ENCODE data around the gene COL8A2. TPM values are rescaled to one million over a fixed set of nuclear protein-coding genes. Genes with fewer than 3 reads are reported as not detected.

COL8A2 gene
- total and polyA plus RNA-seq, 2 of the 4 experiments (the other 2 are of a cell fraction) = 0.54 to 1.1 TPM

DNA sequence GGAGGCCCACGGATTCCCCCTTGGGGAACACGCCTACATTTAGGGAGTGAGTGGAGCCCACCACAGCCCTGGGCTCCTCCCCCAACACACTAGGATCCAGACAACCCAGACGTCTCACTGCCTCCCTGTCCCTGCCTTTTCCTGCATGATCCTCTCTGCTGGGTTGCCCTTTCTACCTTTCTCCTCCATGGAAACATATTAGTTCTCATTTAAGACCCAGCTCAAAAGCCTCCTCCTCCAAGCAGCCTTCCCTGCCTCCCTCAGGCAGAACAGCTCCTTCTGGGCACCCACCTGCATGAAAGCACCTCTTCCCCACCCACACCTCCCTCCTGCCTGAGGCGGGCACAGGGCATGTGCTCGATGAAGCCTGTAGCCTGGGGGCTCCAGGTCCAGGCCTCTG is 10.7 kb downstream of the COL8A2 start:
- Histone ChIP-seq H3K79me1 (ENCODE audit: low read depth in 1 of 2, low read length in 2 of 2) (no peaks in the 10 kb centered on the region), H3K23ac (ENCODE audit: low read depth, low read length) (no peak overlapping the region), H4K20me1 (ENCODE audit: insufficient read depth, low read length) (no peaks in the 10 kb centered on the region; the same call in 1 of the 2 replicates), H4K8ac (ENCODE audit: low read depth in 2 of 2, low read length in 2 of 2) (no peak overlapping the region), H3K4ac (ENCODE audit: low read depth, low read length) (peak overlapping the region; percentile 26; the same call in 1 of the 2 replicates), H2BK120ac (ENCODE audit: low read depth, low read length) (no peak overlapping the region), H2AK9ac (replicated peaks; ENCODE audit: low read depth, low read length, poor library complexity) (peak overlapping the region; percentile 7), H3K56ac (ENCODE audit: extremely low read depth, insufficient read depth, low read length) (no peak overlapping the region), H2BK5ac (ENCODE audit: low read depth, low read length, poor library complexity, severe bottlenecking) (no peak overlapping the region), H3K4me2 (ENCODE audit: low read depth, low read length) (no peak overlapping the region), H3K9ac (ENCODE audit: low read depth, low read length) (no peak overlapping the region), H3K27me3 (ENCODE audit: control insufficient read depth, insufficient read depth, low read length) (no peaks in the 10 kb centered on the region), H3K14ac (replicated peaks; ENCODE audit: low read depth, low read length) (no peak overlapping the region), H3K18ac (ENCODE audit: low read depth, low read length) (no peak overlapping the region), H3K9me1 (ENCODE audit: insufficient read depth, low read length) (peaks cover 7% of the 10 kb centered on the region; the same call in 1 of the 2 replicates), H3K4me1 (ENCODE audit: control insufficient read depth, insufficient read depth, low read length) (peaks cover 8% of the 10 kb centered on the region), H2AK5ac (ENCODE audit: low read depth, low read length) (peak overlapping the region; percentile 12; the same call in 1 of the 2 replicates), H3K27ac (ENCODE audit: insufficient read depth, low read length) (no peak overlapping the region), H3K9me3 (ENCODE audit: control insufficient read depth, insufficient read depth, low read length) (no peaks in the 10 kb centered on the region), H4K91ac (ENCODE audit: insufficient read depth, low read depth, low read length) (no peak overlapping the region), H2AFZ (replicated peaks; ENCODE audit: low read length, poor library complexity) (peak overlapping the region; percentile 86), H4K5ac (ENCODE audit: low read depth, low read length) (no peak overlapping the region), H2BK20ac (ENCODE audit: low read depth, low read length) (0 out of 2 replicates have a peak overlapping the region, but pooled peaks have one; percentile 17), H2BK15ac (ENCODE audit: low read depth, low read length) (no peak overlapping the region), H3K4me3 (ENCODE audit: insufficient read depth, low read depth, low read length) (no peak overlapping the region), H3K36me3 (ENCODE audit: control insufficient read depth, insufficient read depth, low read length) (no peaks in the 10 kb centered on the region)
- WGBS, 2 experiments (ENCODE audit: extremely low coverage in 2 of 2, insufficient read length in 1 of 2) = 85% methylated on average over 2 of the region's 5 CpGs; no CpG with 5 or more reads in 1 of the 2 experiments
- no TSS peak for BruUV-seq (replicated peaks)
- DNase-seq (no peak), ATAC-seq (ENCODE audit: low read depth) (no peak)
- dilution Hi-C loops (cut with HindIII; ENCODE audit: low sequenced_read_pairs, unreplicated experiment) = no loop called here
- in situ Hi-C loops (cut with MboI; ENCODE audit: low sequenced_read_pairs) = loop anchor here (25.0 kb wide), 1 partner anchor 298 kb away; no protein-coding TSS in a partner anchor
- intact Hi-C loops (cut with micrococcal nuclease) = no loop called here
- ChIA-PET CTCF (interaction anchor here (0.7 kb wide), 1 partner anchor 14 kb away, joined by 7 read pairs; no protein-coding TSS in a partner anchor), POLR2A (ENCODE audit: unreplicated experiment) (no interaction called here)
- no peak for TF ChIP-seq CEBPB (IDR thresholded peaks at IDR 0.05; ENCODE audit: low read depth, low read length)
- TF ChIP-seq RCOR1 (IDR thresholded peaks at IDR 0.05; ENCODE audit: insufficient replicate concordance, low read length) = no peak
- TF ChIP-seq CHD1 (IDR thresholded peaks at IDR 0.05; ENCODE audit: low read depth, low read length) = no peak
- no peak for TF ChIP-seq RAD21 (IDR thresholded peaks at IDR 0.05; ENCODE audit: low read length)
- TF ChIP-seq SMC3 (IDR thresholded peaks at IDR 0.05; ENCODE audit: low read depth, low read length) = no peak
- no peak for TF ChIP-seq MAZ (IDR thresholded peaks at IDR 0.05; ENCODE audit: borderline replicate concordance, low read depth, low read length)
- no peak for TF ChIP-seq MAFK (IDR thresholded peaks at IDR 0.05; ENCODE audit: low read depth, low read length)
- no peak for TF ChIP-seq MXI1 (IDR thresholded peaks at IDR 0.05; ENCODE audit: borderline replicate concordance, low read depth, low read length)
- no peak for TF ChIP-seq POLR2A (IDR thresholded peaks at IDR 0.05; ENCODE audit: low read depth, low read length)
- TF ChIP-seq, protein P1, sequence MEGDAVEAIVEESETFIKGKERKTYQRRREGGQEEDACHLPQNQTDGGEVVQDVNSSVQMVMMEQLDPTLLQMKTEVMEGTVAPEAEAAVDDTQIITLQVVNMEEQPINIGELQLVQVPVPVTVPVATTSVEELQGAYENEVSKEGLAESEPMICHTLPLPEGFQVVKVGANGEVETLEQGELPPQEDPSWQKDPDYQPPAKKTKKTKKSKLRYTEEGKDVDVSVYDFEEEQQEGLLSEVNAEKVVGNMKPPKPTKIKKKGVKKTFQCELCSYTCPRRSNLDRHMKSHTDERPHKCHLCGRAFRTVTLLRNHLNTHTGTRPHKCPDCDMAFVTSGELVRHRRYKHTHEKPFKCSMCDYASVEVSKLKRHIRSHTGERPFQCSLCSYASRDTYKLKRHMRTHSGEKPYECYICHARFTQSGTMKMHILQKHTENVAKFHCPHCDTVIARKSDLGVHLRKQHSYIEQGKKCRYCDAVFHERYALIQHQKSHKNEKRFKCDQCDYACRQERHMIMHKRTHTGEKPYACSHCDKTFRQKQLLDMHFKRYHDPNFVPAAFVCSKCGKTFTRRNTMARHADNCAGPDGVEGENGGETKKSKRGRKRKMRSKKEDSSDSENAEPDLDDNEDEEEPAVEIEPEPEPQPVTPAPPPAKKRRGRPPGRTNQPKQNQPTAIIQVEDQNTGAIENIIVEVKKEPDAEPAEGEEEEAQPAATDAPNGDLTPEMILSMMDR (conservative IDR thresholded peaks at IDR 0.05; ENCODE audit: low read depth, low read length) = no peak
- TF ChIP-seq BHLHE40 (IDR thresholded peaks at IDR 0.05; ENCODE audit: low read depth, low read length) = no peak
- TF ChIP-seq, protein P2, sequence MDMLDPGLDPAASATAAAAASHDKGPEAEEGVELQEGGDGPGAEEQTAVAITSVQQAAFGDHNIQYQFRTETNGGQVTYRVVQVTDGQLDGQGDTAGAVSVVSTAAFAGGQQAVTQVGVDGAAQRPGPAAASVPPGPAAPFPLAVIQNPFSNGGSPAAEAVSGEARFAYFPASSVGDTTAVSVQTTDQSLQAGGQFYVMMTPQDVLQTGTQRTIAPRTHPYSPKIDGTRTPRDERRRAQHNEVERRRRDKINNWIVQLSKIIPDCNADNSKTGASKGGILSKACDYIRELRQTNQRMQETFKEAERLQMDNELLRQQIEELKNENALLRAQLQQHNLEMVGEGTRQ (IDR thresholded peaks at IDR 0.05; ENCODE audit: low read depth, low read length) = no peak
- TF ChIP-seq, protein P3, sequence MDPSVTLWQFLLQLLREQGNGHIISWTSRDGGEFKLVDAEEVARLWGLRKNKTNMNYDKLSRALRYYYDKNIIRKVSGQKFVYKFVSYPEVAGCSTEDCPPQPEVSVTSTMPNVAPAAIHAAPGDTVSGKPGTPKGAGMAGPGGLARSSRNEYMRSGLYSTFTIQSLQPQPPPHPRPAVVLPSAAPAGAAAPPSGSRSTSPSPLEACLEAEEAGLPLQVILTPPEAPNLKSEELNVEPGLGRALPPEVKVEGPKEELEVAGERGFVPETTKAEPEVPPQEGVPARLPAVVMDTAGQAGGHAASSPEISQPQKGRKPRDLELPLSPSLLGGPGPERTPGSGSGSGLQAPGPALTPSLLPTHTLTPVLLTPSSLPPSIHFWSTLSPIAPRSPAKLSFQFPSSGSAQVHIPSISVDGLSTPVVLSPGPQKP (IDR thresholded peaks at IDR 0.05; ENCODE audit: borderline replicate concordance, low read depth, low read length) = no peak
- no peak for TF ChIP-seq NFE2L2 (IDR thresholded peaks at IDR 0.05; ENCODE audit: low read depth, low read length)
- TF ChIP-seq FOS (IDR thresholded peaks at IDR 0.05; ENCODE audit: low read depth, low read length) = no peak
- no peak for TF ChIP-seq RFX5 (IDR thresholded peaks at IDR 0.05; ENCODE audit: low read depth, low read length)
